ENCODE measurements around the gene ZNF282. TPM values are rescaled to one million over a fixed set of nuclear protein-coding genes. Genes with fewer than 3 reads are reported as not detected.

Gene ZNF282
- total and polyA plus RNA-seq, 9 of the 15 experiments (the other 6 are each of a cell fraction or from before 2014, with no cell fraction given): 0.76 to 58.6 (median 17.4) TPM

GRCh38 chr7:149239345-149240143 lies 44.2 kb downstream of the ZNF282 start, which contains the start of gene ZNF212 (continued):
- TF ChIP-seq, protein P1, sequence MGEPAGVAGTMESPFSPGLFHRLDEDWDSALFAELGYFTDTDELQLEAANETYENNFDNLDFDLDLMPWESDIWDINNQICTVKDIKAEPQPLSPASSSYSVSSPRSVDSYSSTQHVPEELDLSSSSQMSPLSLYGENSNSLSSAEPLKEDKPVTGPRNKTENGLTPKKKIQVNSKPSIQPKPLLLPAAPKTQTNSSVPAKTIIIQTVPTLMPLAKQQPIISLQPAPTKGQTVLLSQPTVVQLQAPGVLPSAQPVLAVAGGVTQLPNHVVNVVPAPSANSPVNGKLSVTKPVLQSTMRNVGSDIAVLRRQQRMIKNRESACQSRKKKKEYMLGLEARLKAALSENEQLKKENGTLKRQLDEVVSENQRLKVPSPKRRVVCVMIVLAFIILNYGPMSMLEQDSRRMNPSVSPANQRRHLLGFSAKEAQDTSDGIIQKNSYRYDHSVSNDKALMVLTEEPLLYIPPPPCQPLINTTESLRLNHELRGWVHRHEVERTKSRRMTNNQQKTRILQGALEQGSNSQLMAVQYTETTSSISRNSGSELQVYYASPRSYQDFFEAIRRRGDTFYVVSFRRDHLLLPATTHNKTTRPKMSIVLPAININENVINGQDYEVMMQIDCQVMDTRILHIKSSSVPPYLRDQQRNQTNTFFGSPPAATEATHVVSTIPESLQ (CRISPR knock-in tag; IDR thresholded peaks at IDR 0.05): peak; percentile 71; the same call in 1 of the 2 replicates
- TF ChIP-seq, protein P2, sequence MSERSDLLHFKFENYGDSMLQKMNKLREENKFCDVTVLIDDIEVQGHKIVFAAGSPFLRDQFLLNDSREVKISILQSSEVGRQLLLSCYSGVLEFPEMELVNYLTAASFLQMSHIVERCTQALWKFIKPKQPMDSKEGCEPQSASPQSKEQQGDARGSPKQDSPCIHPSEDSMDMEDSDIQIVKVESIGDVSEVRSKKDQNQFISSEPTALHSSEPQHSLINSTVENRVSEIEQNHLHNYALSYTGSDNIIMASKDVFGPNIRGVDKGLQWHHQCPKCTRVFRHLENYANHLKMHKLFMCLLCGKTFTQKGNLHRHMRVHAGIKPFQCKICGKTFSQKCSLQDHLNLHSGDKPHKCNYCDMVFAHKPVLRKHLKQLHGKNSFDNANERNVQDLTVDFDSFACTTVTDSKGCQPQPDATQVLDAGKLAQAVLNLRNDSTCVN (CRISPR knock-in tag; IDR thresholded peaks at IDR 0.05): no peak
- TF ChIP-seq ZNF589 (CRISPR knock-in tag; IDR thresholded peaks at IDR 0.05; ENCODE audit: low read depth): no peak
- peak; percentile 68; the same call in 1 of the 2 replicates for TF ChIP-seq GTF2E2 (tag; IDR thresholded peaks at IDR 0.05)
- no peak for TF ChIP-seq ZNF232 (CRISPR knock-in tag; IDR thresholded peaks at IDR 0.05)
- TF ChIP-seq NELFE (IDR thresholded peaks at IDR 0.05; ENCODE audit: insufficient read depth, insufficient read length): no peak
- TF ChIP-seq PPARD (CRISPR knock-in tag; IDR thresholded peaks at IDR 0.05): no peak
- TF ChIP-seq GTF2A2 (tag; IDR thresholded peaks at IDR 0.05): no peak
- peak; percentile 90 for TF ChIP-seq CTBP1 (IDR thresholded peaks at IDR 0.05; ENCODE audit: borderline replicate concordance)
- TF ChIP-seq MCM2 (IDR thresholded peaks at IDR 0.05; ENCODE audit: low read depth): no peak
- no peak for TF ChIP-seq E2F4 (CRISPR knock-in tag; IDR thresholded peaks at IDR 0.05; ENCODE audit: low read depth)
- peak; percentile 76; the same call in 1 of the 2 replicates for TF ChIP-seq ZNF583 (CRISPR knock-in tag; IDR thresholded peaks at IDR 0.05)
- TF ChIP-seq FOXO4 (CRISPR knock-in tag; IDR thresholded peaks at IDR 0.05): 0 out of 2 replicates have a peak, but pooled peaks have one; percentile 39
- peak; percentile 79 for TF ChIP-seq TAF1 (IDR thresholded peaks at IDR 0.05; ENCODE audit: control insufficient read depth, extremely low read depth, insufficient read depth, low read length, severe bottlenecking)
- 0 out of 3 replicates have a peak, but pooled peaks of 1 of the 2 experiments have one; percentile 42 for TF ChIP-seq CBX3 (IDR thresholded peaks at IDR 0.05; ENCODE audit: borderline replicate concordance in 1 of 2, low read length in 2 of 2)
- TF ChIP-seq ELF2 (CRISPR knock-in tag; IDR thresholded peaks at IDR 0.05): peak; percentile 81
- TF ChIP-seq CBFA2T3 (IDR thresholded peaks at IDR 0.05): no peak; the same call in 1 of the 2 replicates
- peak; percentile 65; the same call in 1 of the 2 replicates for TF ChIP-seq SPI1 (IDR thresholded peaks at IDR 0.05; ENCODE audit: borderline replicate concordance, low read depth, low read length)
- TF ChIP-seq ZNF780A (CRISPR knock-in tag; IDR thresholded peaks at IDR 0.05): no peak
- no peak for TF ChIP-seq BCL6 (CRISPR knock-in tag; IDR thresholded peaks at IDR 0.05)
- TF ChIP-seq CREB1 (IDR thresholded peaks at IDR 0.05): peak; percentile 38; the same call in 1 of the 2 replicates
- TF ChIP-seq CREB1 (CRISPR knock-in tag; IDR thresholded peaks at IDR 0.05): peak; percentile 69
- TF ChIP-seq HDGF (IDR thresholded peaks at IDR 0.05): no peak
- no peak for TF ChIP-seq ZNF134 (CRISPR knock-in tag; conservative IDR thresholded peaks at IDR 0.05)
